Nucleus accumbens (tissue), 56 donors: ENCODE data around the gene RASL10B.
A peak's percentile ranks its signal among the peaks of the same experiment; 100 is the strongest.

ENCODE experiments used
- DNase-seq, 56 donors: peaks; one replicate each; lab custom pipeline; 2025; lab: John Stamatoyannopoulos, UW

RASL10B gene

GRCh38 chr17:35788477-35789368, 57.3 kb downstream of the RASL10B start:
- peak in 6 of 56 donors; percentile 11 to 47 (median 24) for DNase-seq

DNA sequence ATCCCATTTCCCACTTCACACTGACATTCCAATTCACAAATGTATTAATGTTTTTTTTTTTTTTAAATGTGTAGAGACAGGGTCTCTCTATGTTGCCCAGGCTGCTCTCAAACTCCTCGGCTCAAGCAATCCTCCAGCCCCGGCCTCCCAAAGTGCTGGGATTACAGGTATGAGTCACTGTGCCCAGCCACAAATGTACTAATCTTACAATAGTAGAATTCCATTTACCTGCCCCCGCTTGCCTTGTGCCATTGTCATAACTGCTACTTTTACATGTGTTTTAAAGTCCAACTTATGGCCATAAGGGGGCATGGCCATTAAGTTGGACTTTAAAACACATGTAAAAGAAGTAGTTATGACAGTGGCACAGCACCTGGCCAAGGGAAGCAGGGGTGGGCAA, 59.4 kb downstream of the RASL10B start:
- no peak for DNase-seq

DNA sequence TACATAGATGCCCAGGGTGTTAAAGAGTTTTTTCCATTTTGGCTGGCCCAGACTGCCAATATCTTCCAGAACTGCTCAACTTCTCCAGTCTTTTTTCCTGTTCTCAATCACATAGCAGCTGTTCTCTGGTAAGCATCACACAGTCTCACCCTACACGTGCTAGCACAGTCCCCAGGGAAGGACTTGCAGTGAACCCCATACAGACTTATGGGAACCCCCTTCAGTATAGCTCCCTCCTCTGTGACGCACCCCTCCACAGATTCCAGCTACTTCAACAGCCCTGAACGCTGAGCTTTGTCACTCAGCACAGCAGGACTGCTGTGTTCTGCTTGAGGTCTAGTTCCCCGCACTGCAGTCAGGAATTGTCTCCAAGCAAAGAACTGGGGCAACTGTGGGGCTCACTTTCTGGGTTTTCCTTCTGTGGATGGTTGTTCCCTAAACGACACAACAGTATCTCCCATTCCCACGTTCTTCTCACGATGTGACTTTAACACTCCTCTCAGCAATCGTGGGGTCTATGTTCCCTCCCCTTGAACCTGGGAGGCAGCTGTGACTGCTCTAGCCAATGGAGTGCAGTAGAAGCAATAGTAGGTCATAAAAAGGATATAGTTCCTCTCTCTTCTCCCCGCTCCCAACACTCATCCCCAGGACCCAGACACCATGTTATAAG, 60.4 kb downstream of the RASL10B start:
- DNase-seq: no peak
